Activated effector memory CD4-positive, alpha-beta T cell treated with Interleukin-2 at 50 U/mL for 16 hours (primary cell): ENCODE data around the gene ZFP36L2.
A peak's percentile ranks its signal among the peaks of the same experiment; 100 is the strongest.
"Not testable (repeated sequence)": the region's sequence is repeated elsewhere in the genome, so short reads cannot be mapped to it uniquely, and the experiment has no call there.

ENCODE experiments used
- DNase-seq: peaks from one replicate; pipeline ENCODE4 v3.0.0-alpha.2; 2020

Gene ZFP36L2

DNA sequence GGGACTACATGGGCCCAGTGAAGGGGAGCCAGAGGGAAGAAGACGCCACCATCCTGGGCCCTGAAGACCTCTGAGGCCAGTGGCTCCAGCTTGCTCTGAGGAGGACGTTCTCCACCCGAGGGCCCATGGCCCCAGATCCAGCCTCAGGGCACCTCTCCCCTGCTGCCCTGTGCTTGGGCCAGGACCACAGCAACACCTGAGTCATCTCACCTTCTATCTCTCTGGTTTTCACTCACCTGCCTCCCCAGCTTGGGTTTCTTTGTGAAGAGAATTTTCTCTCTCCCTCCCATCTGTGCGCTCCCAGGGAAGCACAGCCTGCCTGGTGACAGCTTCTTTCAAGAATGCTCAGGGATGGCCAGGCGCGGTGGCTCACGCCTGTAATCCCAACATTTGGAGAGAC is 19.8 kb downstream of the ZFP36L2 start:
- DNase-seq, result no peak

- DNase-seq, result no peak
Measured at GRCh38 chr2:43203373-43203772, 23.0 kb downstream of the ZFP36L2 start.

DNA sequence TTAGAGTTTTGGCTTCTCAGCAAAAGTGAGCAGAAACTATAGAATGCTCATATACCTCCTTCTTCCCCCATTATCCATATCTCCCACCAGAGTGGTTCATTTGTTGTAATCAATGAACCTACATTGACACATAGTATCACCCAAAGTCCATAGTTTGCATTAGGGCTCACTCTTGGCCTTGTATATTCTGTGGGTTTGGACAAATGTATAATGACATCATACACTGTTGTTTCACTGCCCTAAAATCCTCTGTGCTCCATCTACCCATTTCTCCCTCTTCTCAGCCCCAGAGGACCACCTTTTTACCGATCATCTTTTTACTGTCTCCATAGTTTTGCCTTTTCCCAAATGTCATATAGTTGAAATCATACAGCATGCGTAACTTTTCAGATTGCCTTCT is 24.1 kb downstream of the ZFP36L2 start:
- no peak for DNase-seq

- DNase-seq, result no peak
Measured at GRCh38 chr2:43201497-43201896, 24.9 kb downstream of the ZFP36L2 start.

- DNase-seq, result no peak
Measured at GRCh38 chr2:43201016-43201415, 25.4 kb downstream of the ZFP36L2 start.

- DNase-seq, result no peak
Measured at GRCh38 chr2:43199492-43200488, 26.6 kb downstream of the ZFP36L2 start.

GRCh38 chr2:43198263-43198662 is 28.1 kb downstream of the ZFP36L2 start:
- no peak for DNase-seq

GRCh38 chr2:43197588-43197896 is 28.9 kb downstream of the ZFP36L2 start:
- no peak for DNase-seq

DNA sequence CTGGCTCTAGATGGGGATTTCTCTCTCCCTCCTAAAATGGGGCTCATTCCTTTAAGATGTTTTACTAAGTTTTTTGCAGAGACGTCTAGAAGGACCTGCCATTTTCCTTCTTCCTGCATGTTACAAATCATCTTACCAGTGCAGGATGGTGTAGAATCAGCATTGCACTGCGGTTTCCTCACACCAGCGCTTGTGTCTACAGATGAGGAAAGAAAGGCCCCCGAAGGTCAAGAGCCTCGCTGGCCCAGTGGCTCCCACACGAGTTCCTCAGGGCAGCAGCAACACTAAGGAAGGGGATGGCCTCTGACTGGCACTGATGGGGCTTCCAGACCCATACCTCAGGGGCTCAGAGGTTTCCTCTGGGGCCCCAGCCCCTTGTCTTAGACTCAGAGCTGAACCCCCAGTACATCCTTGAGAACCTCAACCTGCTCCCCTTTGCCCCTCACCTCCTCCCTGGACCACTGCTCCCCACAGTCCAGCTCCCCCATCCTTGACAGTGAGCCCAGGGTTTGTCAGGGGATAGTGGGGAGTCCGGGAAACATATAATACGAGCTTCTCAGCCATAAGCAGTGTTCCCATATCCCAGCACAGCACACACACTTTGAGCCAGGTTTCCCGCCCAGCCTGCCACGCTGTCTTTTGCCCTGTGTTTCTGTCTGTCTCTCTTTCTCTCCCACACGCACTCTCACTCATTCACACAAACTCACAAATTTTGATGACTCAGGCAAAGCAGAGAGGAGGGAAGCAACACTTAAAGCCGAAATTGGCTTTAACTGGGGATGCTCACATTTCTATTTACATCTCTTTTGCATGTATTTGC is 29.4 kb downstream of the ZFP36L2 start:
- no peak for DNase-seq

DNA sequence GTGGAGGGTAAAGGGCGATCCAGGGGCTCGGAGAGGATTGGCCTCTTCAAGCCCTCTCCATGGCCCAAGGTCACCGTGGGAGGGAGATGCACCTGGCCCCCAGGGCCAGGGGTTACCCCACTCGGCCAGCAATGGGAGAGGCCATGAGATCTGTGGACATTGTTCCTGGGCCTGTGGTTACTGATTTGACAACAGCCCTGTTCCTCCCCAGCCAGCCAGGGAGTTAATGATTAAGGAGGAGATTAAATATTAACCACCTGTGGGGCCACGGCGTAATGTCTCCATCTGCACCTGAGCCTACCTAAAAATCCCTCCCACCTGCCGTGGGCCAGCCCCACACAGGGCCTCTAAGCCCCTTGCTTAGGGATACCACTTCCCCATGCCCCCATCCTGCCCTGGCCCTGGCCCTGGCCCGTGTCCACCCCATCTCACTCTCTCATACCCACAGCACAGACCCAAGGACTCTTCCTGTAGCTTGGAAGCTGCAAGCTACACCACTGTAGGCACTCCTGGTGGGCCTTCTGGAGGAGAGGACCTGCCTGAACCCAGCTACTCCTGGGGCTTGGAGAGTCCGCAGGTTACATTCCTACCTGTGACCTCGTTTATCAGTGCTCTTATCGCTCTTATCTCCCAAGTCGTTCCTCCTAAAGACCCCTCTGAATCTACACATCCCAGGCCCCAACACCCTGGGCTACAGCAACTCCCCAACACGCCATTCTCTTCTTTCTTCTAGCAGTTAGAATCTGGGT is 32.1 kb downstream of the ZFP36L2 start:
- no peak for DNase-seq

GRCh38 chr2:43193652-43194120 is 32.7 kb downstream of the ZFP36L2 start:
- no peak for DNase-seq

GRCh38 chr2:43192744-43193651 is 33.4 kb downstream of the ZFP36L2 start:
- DNase-seq, result no peak

DNA sequence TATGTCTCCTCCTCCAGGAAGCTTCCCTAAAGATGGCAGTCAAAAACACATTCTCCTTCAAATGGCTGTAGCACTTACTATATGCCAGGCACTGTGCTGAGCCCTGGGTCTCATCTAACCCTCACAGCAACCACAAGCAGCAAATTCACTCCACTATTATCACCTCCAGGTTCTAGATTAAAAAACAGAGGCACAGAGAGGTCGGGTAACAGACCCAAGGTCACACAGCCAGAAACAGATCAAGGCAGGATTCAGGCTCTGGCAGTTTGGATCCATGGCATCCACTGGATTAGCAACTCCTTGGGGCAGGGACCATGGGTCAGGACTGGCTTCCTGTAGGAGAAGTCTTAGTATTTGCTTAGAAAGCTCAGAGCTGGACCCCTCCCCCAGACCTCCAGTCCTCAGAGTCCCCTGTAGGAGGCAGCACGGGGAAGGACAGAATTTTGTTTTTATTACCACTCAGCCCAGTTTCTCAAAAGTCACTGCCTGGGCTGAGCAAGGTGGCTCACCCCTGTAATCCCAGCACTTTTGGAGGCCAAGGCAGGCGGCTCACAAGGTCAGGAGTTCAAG is 34.4 kb downstream of the ZFP36L2 start:
- DNase-seq, result peak; percentile 19

GRCh38 chr2:43190311-43191052 is 35.9 kb downstream of the ZFP36L2 start:
- no peak for DNase-seq

DNA sequence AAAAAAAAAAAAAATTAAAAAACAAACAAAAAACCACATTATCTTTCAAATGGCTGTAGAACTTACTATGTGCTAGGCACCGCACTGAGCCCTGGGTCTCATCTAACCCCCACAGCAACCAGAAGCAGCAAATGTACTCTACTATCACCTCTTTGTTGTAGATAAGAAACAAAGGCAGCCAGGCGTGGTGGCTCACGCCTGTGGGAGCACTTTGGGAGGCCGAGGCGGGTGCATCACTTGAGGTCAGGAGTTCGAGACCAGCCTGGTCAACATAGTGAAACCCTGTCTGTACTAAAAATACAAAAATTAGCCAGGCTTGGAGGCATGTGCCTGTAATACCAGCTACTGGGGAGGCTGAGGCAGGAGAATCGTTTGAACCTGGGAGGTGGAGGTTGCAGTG is 36.5 kb downstream of the ZFP36L2 start:
- DNase-seq, result not testable (repeated sequence)

GRCh38 chr2:43188561-43189386 is 37.6 kb downstream of the ZFP36L2 start:
- DNase-seq, result no peak

DNA sequence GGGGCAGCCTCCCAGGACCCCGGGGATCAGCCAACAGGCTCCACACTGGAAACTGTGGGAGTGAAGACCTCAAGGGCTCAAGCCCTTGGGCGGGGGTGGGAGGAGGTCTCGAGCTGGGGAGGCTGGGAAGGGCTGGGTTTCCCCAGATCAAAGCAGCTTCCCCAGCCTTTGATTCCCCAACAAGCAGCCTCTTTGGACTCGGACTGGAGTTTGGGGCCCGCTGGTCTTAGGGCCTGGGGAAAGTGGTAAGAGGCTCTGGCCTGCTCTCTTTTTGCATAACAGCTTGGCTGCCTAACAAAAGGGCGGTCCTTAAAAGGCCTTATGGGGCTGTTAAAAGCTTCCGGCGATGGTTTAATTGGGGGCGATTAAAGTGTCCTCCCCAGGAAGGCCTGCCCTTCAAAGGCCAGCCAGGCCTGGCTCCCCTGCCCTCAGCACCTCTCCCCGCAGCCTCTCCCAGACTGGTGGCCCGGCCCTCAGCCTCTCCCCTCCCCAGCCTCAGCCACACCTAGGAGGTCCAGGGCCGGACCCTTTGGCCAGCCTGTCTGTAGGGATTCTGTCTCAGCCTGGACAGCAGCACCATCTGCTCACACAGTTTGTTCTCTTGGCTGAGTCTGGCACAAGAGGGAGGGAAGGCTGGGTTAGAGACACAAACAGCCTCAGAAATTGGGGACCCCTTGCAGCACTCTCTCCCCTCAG is 39.6 kb downstream of the ZFP36L2 start:
- no peak for DNase-seq

DNA sequence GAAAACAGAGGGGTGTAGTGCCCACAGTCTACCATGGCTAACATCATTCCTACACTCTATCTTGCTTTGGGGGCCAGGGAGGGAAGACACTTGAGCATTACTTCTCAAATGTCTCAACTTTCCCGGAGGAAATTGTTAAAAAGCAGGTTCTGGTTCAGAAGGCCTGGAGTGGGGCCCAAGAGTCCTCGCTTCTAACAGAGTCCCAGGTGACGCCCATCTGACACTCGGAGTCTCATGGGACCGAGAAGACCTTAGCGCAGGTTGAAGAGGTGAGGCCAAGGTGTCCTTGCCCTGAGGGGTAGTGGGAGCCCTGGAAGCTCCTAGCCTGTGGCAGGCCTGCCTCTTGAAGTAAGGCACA is 40.1 kb downstream of the ZFP36L2 start:
- no peak for DNase-seq

DNA sequence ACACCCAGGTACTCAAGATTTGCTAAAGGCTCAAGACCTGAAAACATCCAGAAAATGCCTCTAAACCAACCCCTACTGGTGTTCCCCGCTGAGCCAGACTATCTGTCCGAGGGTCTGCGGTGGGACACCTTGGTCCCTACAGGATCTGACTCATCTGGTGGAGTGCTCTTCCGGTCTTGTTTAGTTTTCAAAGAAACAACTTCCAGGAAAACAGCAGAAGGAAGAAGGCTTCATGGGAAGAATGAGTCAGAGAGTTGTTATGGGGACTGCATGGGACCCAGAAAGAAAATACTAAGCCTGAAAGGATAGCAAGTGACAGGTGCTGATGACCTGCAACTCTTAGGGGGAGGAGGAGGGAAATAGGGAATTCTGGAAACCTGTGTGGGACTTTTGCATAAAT is 41.3 kb downstream of the ZFP36L2 start:
- no peak for DNase-seq
